ENCODE measurements around the gene SIVA1. TPM values are rescaled to one million over a fixed set of nuclear protein-coding genes. Genes with fewer than 3 reads are reported as not detected.

SIVA1 gene
- total and polyA plus RNA-seq, 2 of the 8 experiments (the other 6 are each of a cell fraction or from before 2014, with no cell fraction given) = 123 to 589 TPM

DNA sequence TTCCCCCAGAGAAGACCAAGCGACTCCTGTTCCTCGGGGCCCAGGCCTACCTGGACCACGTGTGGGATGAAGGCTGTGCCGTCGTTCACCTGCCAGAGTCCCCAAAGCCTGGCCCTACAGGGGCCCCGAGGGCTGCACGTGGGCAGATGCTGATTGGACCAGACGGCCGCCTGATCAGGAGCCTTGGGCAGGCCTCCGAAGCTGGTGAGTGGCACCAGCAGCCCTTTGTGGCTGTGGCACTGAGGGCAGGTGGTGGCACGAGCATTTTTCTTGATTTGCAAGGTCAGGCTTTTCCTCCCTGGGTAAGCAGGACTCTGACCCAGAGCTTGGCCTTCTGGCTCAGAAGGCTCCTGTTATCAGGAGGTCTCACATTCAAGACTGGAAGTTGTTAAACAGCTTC, 2.7 kb downstream of the SIVA1 start (continued):
- TF ChIP-seq SP1 (IDR thresholded peaks at IDR 0.05; ENCODE audit: low read depth, low read length) (no peak), SIN3A (conservative IDR thresholded peaks at IDR 0.05 in 1 of 2, IDR thresholded peaks at IDR 0.05 in 1 of 2; ENCODE audit: low read depth in 1 of 2, low read length in 2 of 2) (no peak), SUZ12 (IDR thresholded peaks at IDR 0.05; ENCODE audit: low read length) (no peak), SP4 (IDR thresholded peaks at IDR 0.05; ENCODE audit: low read length) (no peak)
